Sigmoid colon (tissue), 4 donors: Measurements from ENCODE around the gene L1TD1.

Experiments
- CTCF ChIP-seq, 4 experiments: fragments of 450-650 bp in 3 of 4; fragments of 200-600 bp in 1 of 4; IDR thresholded peaks; one replicate each; pipeline ENCODE4 v1.5.1; 2016 to 2019; ENCODE audit warnings: antibody characterized with exemption in 4 of 4, mild to moderate bottlenecking in 3 of 4, moderate library complexity in 2 of 4
- POLR2A ChIP-seq, 2 donors: fragments of 450-650 bp; IDR thresholded peaks; one replicate each; pipeline ENCODE4 v1.6.1; 2016; ENCODE audit warnings: antibody characterized with exemption in 2 of 2, mild to moderate bottlenecking in 2 of 2, moderate library complexity in 2 of 2
- POLR2AphosphoS5 ChIP-seq, 4 donors: sonication (generic); formaldehyde crosslinking; IDR thresholded peaks; one replicate each; pipeline ENCODE4 v1.6.1; 2017; ENCODE audit warnings: antibody characterized with exemption in 4 of 4

- TF ChIP-seq CTCF (IDR thresholded peaks at IDR 0.05) (no peak), POLR2AphosphoS5 (IDR thresholded peaks at IDR 0.05) (no peak), POLR2A (IDR thresholded peaks at IDR 0.05) (no peak)
These were observed 17.8 kb downstream of the L1TD1 start for GRCh38 chr1:62212411-62212810.
